ENCODE results near the gene CDC34.
A peak's percentile ranks its signal among the peaks of the same experiment; 100 is the strongest.

Gene CDC34

DNA sequence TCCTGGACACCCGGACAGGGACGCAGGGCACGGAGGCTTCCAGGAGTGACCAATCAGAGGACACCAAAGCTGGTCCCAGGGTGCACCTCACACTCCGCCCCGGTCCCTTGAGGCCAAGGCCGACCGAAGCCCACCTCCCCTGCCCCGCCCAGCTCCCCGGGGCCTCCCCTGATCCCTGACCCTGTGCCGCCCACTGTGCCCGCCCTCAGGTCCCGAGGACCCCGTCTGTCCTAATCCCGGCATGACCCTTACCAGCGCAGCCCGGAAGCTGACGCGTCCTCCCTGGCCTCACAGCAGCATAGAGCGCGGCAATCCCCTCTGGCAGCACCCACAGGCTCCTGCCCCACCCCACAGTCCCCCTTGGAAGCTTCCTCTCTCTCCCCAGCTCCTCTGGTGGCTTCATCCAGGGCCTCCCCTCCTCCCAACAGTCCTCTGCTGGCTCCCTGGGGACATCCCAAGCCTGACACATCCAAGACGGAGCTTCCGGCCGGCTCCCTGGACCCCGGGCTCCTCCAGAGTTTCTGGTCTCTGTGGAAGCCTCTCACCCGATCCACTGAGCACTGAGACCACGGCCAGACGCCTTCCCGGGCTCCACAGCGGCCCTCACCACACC is 7.4 kb upstream of the CDC34 start:
- Histone ChIP-seq H3K79me1 (replicated peaks; ENCODE audit: low read length, poor library complexity, severe bottlenecking) (no peaks in the 10 kb centered on the region), H3K4me2 (ENCODE audit: low read length, poor library complexity, severe bottlenecking) (peak overlapping the region; percentile 10), H3K4ac (ENCODE audit: low read depth in 1 of 2, low read length in 2 of 2) (peak overlapping the region; percentile 15 to 73), H2BK15ac (ENCODE audit: low read depth, poor library complexity, severe bottlenecking) (no peak overlapping the region), H2BK5ac (ENCODE audit: low read depth, low read length, poor library complexity, severe bottlenecking) (no peak overlapping the region), H3K4me3 (ENCODE audit: insufficient read depth in 1 of 2, low read depth in 1 of 2, low read length in 2 of 2) (no peak overlapping the region), H2AK5ac (ENCODE audit: low read length, severe bottlenecking) (no peak overlapping the region), H3K27ac (ENCODE audit: low read length, poor library complexity, severe bottlenecking) (no peak overlapping the region), H2BK12ac (ENCODE audit: low read length in 2 of 2) (peak overlapping the region in 1 of 2 experiments; percentile 42), H3K14ac (ENCODE audit: low read length in 2 of 2) (peak overlapping the region in 1 of 2 experiments; percentile 2), H3K36me3 (ENCODE audit: control insufficient read depth in 1 of 2, insufficient read depth in 2 of 2, low read depth in 1 of 2, low read length in 2 of 2) (peaks cover 7 to 26% of the 10 kb centered on the region in 2 experiments), H3K9ac (ENCODE audit: low read length) (peak overlapping the region; percentile 54), H2AFZ (ENCODE audit: low read depth, low read length) (no peak overlapping the region), H3K18ac (ENCODE audit: low read depth in 1 of 2, low read length in 2 of 2) (peak overlapping the region in 1 of 2 experiments; percentile 25), H3K27me3 (ENCODE audit: control insufficient read depth in 1 of 2, insufficient read depth in 1 of 2, low read length in 2 of 2) (peaks cover 0 to 13% of the 10 kb centered on the region in 2 experiments), H4K91ac (ENCODE audit: low read length) (peak overlapping the region; percentile 48), H3K9me3 (ENCODE audit: control insufficient read depth, low read length) (no peaks in the 10 kb centered on the region), H4K8ac (ENCODE audit: low read length) (peak overlapping the region; percentile 76), H2BK120ac (ENCODE audit: low read depth, low read length) (no peak overlapping the region), H3K4me1 (ENCODE audit: control insufficient read depth, insufficient read depth, low read depth, low read length) (peaks cover 9% of the 10 kb centered on the region), H3K23ac (ENCODE audit: low read length in 2 of 2) (no peak overlapping the region)
- WGBS: 80% methylated on average over 29 of the region's 29 CpGs
- peak; percentile 29 for DNase-seq

DNA sequence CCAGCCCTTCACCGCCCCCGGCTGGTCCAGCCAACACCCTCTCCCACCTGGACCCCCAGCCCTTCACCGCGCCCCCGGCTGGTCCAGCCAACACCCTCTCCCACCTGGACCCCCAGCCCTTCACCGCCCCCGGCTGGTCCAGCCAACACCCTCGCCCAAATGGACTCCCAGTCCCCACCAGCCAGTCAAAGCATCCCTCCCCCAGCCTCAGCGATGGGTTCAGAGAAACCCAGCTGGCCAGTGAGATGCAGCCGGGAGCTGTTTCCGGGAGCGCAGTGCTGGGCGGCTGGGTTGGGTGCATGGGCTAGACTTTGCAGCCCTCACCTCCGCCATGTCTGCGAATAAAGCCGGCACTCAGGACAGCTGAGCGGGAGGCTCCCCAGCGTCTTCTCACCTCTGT is 6.5 kb upstream of the CDC34 start:
- Histone ChIP-seq H2AFZ (ENCODE audit: low read depth, low read length) (no peak overlapping the region), H3K36me3 (ENCODE audit: control insufficient read depth in 1 of 2, insufficient read depth in 2 of 2, low read depth in 1 of 2, low read length in 2 of 2) (peaks cover 7 to 17% of the 10 kb centered on the region in 2 experiments), H2BK15ac (ENCODE audit: low read depth, poor library complexity, severe bottlenecking) (peak overlapping the region; percentile 56), H2BK12ac (ENCODE audit: low read length in 2 of 2) (peak overlapping the region in 1 of 2 experiments; percentile 73), H4K91ac (ENCODE audit: low read length) (no peak overlapping the region), H3K79me1 (replicated peaks; ENCODE audit: low read length, poor library complexity, severe bottlenecking) (no peaks in the 10 kb centered on the region), H2BK120ac (ENCODE audit: low read depth, low read length) (no peak overlapping the region), H3K4me1 (ENCODE audit: control insufficient read depth, insufficient read depth, low read depth, low read length) (peaks cover 7% of the 10 kb centered on the region), H3K27ac (ENCODE audit: low read length, poor library complexity, severe bottlenecking) (no peak overlapping the region), H2BK5ac (ENCODE audit: low read depth, low read length, poor library complexity, severe bottlenecking) (no peak overlapping the region), H3K18ac (ENCODE audit: low read depth in 1 of 2, low read length in 2 of 2) (peak overlapping the region in 1 of 2 experiments; percentile 16), H3K14ac (ENCODE audit: low read length in 2 of 2) (peak overlapping the region in 1 of 2 experiments; percentile 51), H3K9me3 (ENCODE audit: control insufficient read depth, low read length) (no peaks in the 10 kb centered on the region), H4K8ac (ENCODE audit: low read length) (peak overlapping the region; percentile 8), H3K9ac (ENCODE audit: low read length) (no peak overlapping the region), H2AK5ac (ENCODE audit: low read length, severe bottlenecking) (no peak overlapping the region), H3K23ac (ENCODE audit: low read length in 2 of 2) (peak overlapping the region in 1 of 2 experiments; percentile 9), H3K4me2 (ENCODE audit: low read length, poor library complexity, severe bottlenecking) (no peak overlapping the region), H3K27me3 (ENCODE audit: control insufficient read depth in 1 of 2, insufficient read depth in 1 of 2, low read length in 2 of 2) (peaks cover 0 to 13% of the 10 kb centered on the region in 2 experiments), H3K4ac (ENCODE audit: low read depth in 1 of 2, low read length in 2 of 2) (peak overlapping the region in 1 of 2 experiments; percentile 37), H3K4me3 (ENCODE audit: insufficient read depth in 1 of 2, low read depth in 1 of 2, low read length in 2 of 2) (no peak overlapping the region)
- DNase-seq: no peak
- 60% methylated on average over 14 of the region's 18 CpGs for WGBS

DNA sequence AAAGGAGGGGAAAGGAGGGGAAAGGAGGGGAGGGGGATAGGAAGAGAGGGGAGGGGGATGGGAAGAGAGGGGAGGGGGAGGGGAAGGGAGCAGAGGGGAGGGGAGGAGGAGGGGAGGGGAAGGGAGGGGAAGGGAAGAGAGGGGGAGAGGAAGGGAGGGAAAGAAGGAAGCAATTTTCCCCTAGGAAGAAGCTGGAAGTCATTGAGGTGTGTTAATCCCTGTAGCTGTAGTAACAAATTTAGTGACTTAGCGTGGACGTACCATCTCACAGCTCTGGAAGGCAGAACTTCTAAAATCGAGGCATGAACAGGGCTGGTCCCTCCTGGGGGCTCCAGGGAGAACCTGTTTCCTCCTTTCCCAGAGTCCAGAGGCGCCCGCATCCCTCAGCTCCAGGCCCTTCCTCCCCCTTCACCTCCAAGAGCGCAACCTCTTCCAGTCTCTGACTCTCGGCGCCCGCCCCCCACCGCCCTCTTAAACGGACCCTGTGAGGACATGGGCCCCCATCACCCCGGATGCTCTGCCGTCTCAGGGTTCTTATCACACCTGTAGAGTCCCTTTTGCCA is 5.6 kb upstream of the CDC34 start:
- H3K4me2 ChIP-seq (ENCODE audit: low read length, poor library complexity, severe bottlenecking): no peak overlapping the region
- no peak overlapping the region for H3K9ac ChIP-seq (ENCODE audit: low read length)
- H2AFZ ChIP-seq (ENCODE audit: low read depth, low read length): no peak overlapping the region
- 65% methylated on average over 13 of the region's 13 CpGs for WGBS
- no peaks in the 10 kb centered on the region for H3K79me1 ChIP-seq (replicated peaks; ENCODE audit: low read length, poor library complexity, severe bottlenecking)
- H2BK120ac ChIP-seq (ENCODE audit: low read depth, low read length): no peak overlapping the region
- H3K9me3 ChIP-seq (ENCODE audit: control insufficient read depth, low read length): no peaks in the 10 kb centered on the region
- no peak overlapping the region for H3K27ac ChIP-seq (ENCODE audit: low read length, poor library complexity, severe bottlenecking)
- H3K4me3 ChIP-seq (ENCODE audit: insufficient read depth in 1 of 2, low read depth in 1 of 2, low read length in 2 of 2): no peak overlapping the region
- H3K27me3 ChIP-seq (ENCODE audit: control insufficient read depth in 1 of 2, insufficient read depth in 1 of 2, low read length in 2 of 2): peaks cover 0 to 13% of the 10 kb centered on the region in 2 experiments
- no peak overlapping the region for H3K14ac ChIP-seq (ENCODE audit: low read length in 2 of 2)
- no peak overlapping the region for H3K23ac ChIP-seq (ENCODE audit: low read length in 2 of 2)
- peaks cover 3 to 10% of the 10 kb centered on the region in 2 experiments for H3K36me3 ChIP-seq (ENCODE audit: control insufficient read depth in 1 of 2, insufficient read depth in 2 of 2, low read depth in 1 of 2, low read length in 2 of 2)
- no peak for DNase-seq
- H4K91ac ChIP-seq (ENCODE audit: low read length): no peak overlapping the region
- no peak overlapping the region for H2AK5ac ChIP-seq (ENCODE audit: low read length, severe bottlenecking)
- no peak overlapping the region for H2BK5ac ChIP-seq (ENCODE audit: low read depth, low read length, poor library complexity, severe bottlenecking)
- no peak overlapping the region for H2BK15ac ChIP-seq (ENCODE audit: low read depth, poor library complexity, severe bottlenecking)
- peak overlapping the region in 1 of 2 experiments; percentile 3 for H2BK12ac ChIP-seq (ENCODE audit: low read length in 2 of 2)
- no peak overlapping the region for H3K4ac ChIP-seq (ENCODE audit: low read depth in 1 of 2, low read length in 2 of 2)
- no peak overlapping the region for H4K8ac ChIP-seq (ENCODE audit: low read length)
- H3K4me1 ChIP-seq (ENCODE audit: control insufficient read depth, insufficient read depth, low read depth, low read length): peaks cover 12% of the 10 kb centered on the region
- H3K18ac ChIP-seq (ENCODE audit: low read depth in 1 of 2, low read length in 2 of 2): peak overlapping the region in 1 of 2 experiments; percentile 3
